ENCODE measurements around the gene PSAT1. TPM values are rescaled to one million over a fixed set of nuclear protein-coding genes. Genes with fewer than 3 reads are reported as not detected.

PSAT1 gene
- total and polyA plus RNA-seq, 2 of the 13 experiments (the other 11 are each of a cell fraction or from before 2014, with no cell fraction given): 135 to 229 TPM

GRCh38 chr9:78296893-78297671, at the start of gene PSAT1 (continued):
- peak; percentile 94; the same call in 1 of the 2 replicates for TF ChIP-seq ZNF224 (CRISPR knock-in tag; IDR thresholded peaks at IDR 0.05)
- peak; percentile 90 for TF ChIP-seq ZMYM4 (CRISPR knock-in tag; IDR thresholded peaks at IDR 0.05)
- TF ChIP-seq, protein P1, sequence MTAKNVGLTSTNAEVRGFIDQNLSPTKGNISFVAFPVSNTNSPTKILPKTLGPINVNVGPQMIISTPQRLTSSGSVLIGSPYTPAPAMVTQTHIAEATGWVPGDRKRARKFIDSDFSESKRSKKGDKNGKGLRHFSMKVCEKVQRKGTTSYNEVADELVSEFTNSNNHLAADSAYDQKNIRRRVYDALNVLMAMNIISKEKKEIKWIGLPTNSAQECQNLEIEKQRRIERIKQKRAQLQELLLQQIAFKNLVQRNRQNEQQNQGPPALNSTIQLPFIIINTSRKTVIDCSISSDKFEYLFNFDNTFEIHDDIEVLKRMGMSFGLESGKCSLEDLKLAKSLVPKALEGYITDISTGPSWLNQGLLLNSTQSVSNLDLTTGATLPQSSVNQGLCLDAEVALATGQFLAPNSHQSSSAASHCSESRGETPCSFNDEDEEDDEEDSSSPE (CRISPR knock-in tag; IDR thresholded peaks at IDR 0.05): peak; percentile 75; the same call in 1 of the 2 replicates
- no peak for TF ChIP-seq MEIS1 (CRISPR knock-in tag; IDR thresholded peaks at IDR 0.05; ENCODE audit: borderline replicate concordance)
- TF ChIP-seq, protein P2, sequence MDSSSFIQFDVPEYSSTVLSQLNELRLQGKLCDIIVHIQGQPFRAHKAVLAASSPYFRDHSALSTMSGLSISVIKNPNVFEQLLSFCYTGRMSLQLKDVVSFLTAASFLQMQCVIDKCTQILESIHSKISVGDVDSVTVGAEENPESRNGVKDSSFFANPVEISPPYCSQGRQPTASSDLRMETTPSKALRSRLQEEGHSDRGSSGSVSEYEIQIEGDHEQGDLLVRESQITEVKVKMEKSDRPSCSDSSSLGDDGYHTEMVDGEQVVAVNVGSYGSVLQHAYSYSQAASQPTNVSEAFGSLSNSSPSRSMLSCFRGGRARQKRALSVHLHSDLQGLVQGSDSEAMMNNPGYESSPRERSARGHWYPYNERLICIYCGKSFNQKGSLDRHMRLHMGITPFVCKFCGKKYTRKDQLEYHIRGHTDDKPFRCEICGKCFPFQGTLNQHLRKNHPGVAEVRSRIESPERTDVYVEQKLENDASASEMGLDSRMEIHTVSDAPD (CRISPR knock-in tag; IDR thresholded peaks at IDR 0.05): no peak
- no peak for TF ChIP-seq ZNF672 (CRISPR knock-in tag; IDR thresholded peaks at IDR 0.05)
- TF ChIP-seq, protein P3, sequence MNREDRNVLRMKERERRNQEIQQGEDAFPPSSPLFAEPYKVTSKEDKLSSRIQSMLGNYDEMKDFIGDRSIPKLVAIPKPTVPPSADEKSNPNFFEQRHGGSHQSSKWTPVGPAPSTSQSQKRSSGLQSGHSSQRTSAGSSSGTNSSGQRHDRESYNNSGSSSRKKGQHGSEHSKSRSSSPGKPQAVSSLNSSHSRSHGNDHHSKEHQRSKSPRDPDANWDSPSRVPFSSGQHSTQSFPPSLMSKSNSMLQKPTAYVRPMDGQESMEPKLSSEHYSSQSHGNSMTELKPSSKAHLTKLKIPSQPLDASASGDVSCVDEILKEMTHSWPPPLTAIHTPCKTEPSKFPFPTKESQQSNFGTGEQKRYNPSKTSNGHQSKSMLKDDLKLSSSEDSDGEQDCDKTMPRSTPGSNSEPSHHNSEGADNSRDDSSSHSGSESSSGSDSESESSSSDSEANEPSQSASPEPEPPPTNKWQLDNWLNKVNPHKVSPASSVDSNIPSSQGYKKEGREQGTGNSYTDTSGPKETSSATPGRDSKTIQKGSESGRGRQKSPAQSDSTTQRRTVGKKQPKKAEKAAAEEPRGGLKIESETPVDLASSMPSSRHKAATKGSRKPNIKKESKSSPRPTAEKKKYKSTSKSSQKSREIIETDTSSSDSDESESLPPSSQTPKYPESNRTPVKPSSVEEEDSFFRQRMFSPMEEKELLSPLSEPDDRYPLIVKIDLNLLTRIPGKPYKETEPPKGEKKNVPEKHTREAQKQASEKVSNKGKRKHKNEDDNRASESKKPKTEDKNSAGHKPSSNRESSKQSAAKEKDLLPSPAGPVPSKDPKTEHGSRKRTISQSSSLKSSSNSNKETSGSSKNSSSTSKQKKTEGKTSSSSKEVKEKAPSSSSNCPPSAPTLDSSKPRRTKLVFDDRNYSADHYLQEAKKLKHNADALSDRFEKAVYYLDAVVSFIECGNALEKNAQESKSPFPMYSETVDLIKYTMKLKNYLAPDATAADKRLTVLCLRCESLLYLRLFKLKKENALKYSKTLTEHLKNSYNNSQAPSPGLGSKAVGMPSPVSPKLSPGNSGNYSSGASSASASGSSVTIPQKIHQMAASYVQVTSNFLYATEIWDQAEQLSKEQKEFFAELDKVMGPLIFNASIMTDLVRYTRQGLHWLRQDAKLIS (CRISPR knock-in tag; IDR thresholded peaks at IDR 0.05): peak; percentile 76; the same call in 1 of the 2 replicates
- TF ChIP-seq REXO4 (CRISPR knock-in tag; IDR thresholded peaks at IDR 0.05; ENCODE audit: borderline replicate concordance): no peak
- no peak for TF ChIP-seq ZNF564 (CRISPR knock-in tag; IDR thresholded peaks at IDR 0.05)
- TF ChIP-seq ZHX1 (CRISPR knock-in tag; IDR thresholded peaks at IDR 0.05; ENCODE audit: low read depth): peak; percentile 91; the same call in 1 of the 2 replicates
- peak; percentile 29; the same call in 1 of the 2 replicates for TF ChIP-seq ZBTB2 (CRISPR knock-in tag; IDR thresholded peaks at IDR 0.05; ENCODE audit: low read depth)
- TF ChIP-seq ZKSCAN8 (CRISPR knock-in tag; IDR thresholded peaks at IDR 0.05; ENCODE audit: borderline replicate concordance): 0 out of 2 replicates have a peak, but pooled peaks have one; percentile 31
- no peak for TF ChIP-seq NPAS2 (CRISPR knock-in tag; IDR thresholded peaks at IDR 0.05; ENCODE audit: borderline replicate concordance)
- no peak for TF ChIP-seq ZNF776 (CRISPR knock-in tag; IDR thresholded peaks at IDR 0.05)
- no peak for TF ChIP-seq CBX2 (IDR thresholded peaks at IDR 0.05; ENCODE audit: low read depth, low read length)
- no peak for TF ChIP-seq CBX2 (CRISPR knock-in tag; IDR thresholded peaks at IDR 0.05; ENCODE audit: low read depth)
- no peak for TF ChIP-seq CBX5 (CRISPR knock-in tag; IDR thresholded peaks at IDR 0.05; ENCODE audit: borderline replicate concordance)

Measured in HepG2 (cell line).